ENCODE data around the gene ARHGAP22.
A peak's percentile ranks its signal among the peaks of the same experiment; 100 is the strongest.

The ARHGAP22 gene

GRCh38 chr10:48508791-48509772 lies 95.8 kb downstream of the ARHGAP22 start:
- DNase-seq: no peak

DNA sequence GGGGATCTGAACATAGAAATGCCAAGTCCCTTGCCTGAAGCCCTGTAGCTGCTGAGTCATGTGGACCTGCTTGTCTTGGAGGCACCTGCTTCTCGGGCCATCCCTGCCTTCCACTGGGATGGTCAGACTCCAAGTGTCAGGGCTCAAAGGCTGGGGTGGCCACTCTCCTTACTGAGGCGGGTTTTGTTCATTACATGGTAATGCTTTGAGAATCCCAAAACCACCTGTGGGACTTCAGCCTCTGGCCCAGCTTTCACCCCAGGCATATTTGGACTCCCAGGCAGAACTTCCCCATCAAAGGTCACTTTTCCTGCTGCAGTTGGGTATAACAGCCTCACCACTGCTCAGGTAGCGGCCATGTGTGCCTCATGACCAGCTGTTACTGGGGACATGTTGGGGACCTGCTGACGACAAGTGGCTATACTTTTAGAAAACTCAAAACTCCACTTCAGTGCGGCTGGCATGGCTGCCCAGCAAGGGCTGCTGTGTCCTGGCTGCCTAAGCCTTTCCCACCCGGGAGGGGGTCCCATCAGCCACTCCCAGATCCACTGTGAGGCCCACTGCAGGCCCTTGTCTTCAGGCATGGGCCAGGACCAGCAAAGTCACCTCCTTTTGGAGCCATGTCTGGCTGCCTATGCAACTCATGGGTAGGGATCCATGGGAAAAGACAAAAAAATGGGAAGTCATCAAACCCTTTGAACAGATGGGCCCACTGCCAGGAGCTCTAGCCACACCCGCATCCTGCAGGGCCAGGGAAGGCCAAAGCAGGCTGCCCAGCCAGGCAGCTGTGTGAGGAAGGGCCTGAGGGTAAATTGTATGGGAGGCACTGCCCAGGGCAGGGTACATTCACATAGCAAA lies 96.7 kb downstream of the ARHGAP22 start:
- DNase-seq: no peak

DNA sequence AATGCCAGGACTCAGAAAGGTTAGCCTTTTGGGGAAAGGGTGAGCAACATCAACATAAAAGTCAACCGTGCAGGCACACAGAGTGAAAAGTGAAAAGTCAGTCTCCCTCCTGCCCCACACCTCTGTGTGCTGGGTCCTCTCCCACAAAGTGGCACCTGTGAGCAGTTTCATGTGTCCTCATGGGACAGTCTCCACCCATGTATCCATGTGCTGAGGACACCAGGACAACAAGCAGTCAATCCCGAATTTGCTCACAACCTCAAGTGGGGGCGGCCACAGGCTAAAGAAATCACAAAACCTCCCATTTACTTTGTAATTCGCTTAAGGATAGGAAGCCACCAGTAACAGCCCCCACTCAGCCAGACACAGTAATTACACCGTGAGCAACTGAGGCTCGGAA lies 97.4 kb downstream of the ARHGAP22 start:
- no peak for DNase-seq

DNA sequence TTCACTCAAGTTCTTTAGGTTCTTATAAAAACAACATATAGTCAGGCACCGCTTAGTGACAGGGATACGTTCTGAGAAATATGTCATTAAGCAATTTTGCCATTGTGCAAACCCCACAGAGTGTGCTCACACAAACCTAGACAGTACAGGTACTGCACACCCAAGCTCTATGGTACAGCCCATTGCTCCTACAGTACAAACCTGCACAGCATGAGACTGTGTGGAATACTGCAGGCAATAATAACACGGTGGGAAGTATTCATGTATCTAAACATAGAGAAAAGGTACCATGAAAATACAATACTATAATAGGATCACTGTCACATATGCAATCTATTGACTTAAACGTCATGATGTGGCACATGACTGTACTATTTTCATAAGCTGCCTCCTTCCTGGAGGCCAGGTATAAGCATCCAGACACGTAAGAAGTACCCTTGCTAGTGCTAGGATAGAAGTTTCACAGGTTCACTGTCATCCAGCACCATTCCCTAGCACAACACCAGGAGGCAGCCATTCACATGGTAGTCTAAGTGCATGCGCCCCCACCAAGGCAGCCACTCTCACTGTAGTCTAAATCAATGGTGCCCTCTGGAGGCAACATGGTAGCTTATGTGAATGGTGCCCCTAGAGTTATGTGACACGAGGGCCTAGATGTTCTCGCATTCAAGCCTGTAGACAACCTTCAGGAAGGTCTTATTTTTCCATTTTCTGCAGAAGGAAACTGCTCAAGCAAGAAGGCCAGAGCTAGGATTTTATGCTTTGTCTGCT lies 98.5 kb downstream of the ARHGAP22 start:
- no peak for DNase-seq

GRCh38 chr10:48505394-48506112 lies 99.3 kb downstream of the ARHGAP22 start:
- no peak for DNase-seq

DNA sequence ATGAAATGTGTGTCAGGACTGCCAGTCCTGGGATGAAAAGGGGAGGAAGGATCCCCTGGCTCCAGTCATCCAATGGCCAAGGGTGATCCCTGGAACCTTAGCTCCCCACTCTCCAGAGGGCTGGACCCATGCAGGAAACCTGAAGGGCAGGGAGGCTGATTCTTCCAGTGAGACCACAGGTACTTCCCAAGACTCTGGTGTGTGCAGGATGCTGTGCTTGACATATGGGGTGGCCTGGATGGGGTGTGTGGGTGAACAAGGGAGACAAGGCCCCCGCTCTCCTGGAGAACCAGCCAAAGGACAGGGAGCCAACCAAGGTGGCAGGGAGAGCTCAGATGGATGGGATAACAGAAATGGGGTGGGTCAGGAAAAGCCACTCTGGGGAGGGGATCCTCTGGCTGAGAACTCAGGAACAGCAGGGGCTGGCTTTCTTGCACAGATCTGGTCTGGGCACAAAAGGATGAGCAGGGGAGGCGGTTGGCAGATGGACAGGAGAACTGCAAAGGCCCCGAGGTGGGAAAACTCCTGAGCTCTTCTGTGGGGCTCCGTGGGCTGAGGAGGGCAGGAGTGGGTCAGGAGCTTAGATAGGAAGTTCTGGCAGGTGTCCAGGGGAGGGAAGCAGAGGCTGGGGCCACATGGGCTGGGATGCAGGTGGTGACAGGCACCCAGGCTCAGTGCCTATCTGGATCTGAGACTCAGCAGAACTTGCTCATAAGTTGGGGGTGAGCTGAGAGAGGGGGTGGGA lies 100.6 kb downstream of the ARHGAP22 start:
- no peak for DNase-seq

DNA sequence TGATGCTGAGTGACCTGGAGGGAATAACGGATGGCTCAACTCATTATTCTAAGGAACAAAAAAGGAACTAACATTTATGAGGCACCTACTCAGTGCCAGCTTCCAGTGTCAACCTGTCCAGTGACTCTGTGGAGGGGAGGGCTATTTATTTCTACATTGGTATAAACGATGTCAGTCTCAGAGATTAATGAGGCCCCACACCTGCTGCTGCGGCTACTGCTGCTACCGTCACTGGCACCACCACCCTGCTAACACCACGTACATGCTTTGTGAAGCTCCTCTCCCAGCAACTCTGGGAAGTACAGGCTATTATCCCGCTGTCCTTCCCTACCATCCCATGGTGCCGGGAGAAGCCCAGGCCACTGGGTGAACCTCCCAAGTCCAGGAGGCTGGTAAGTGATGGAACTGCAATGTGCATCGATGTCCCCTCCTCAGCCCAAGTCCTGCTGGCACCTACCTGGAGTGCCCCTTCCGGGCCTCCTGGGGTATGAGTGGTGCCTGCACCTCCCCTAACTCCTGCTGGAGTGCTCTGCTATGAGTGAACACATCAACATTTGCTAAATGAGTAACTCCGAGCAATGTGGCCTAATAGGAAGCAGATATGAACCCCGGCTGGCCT lies 101.5 kb downstream of the ARHGAP22 start:
- peak; percentile 23 for DNase-seq

- DNase-seq: no peak
Observed at GRCh38 chr10:48502791-48503190, 102.1 kb downstream of the ARHGAP22 start.

GRCh38 chr10:48501787-48502771 lies 102.8 kb downstream of the ARHGAP22 start:
- DNase-seq: no peak

- no peak for DNase-seq
Observed at GRCh38 chr10:48501226-48501625, 103.6 kb downstream of the ARHGAP22 start.

DNA sequence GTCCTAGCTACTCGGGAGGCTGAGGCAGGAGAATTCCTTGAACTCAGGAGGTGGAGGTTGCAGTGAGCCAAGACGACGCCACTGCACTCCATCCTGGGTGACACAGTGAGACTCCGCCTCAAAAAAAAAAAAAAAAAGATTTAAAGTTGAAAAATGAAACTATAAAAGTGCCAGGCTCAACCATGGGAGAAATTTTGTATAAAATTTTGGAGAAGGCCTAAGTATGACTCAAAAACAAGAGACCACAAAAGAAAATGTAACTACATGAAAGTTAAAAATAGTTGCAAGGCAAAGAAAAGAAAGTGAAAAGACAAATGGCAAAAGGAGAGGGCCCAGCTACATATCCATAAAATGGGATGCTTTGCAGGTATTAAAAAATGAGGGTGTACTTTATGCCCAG lies 104.1 kb downstream of the ARHGAP22 start:
- no peak for DNase-seq

DNA sequence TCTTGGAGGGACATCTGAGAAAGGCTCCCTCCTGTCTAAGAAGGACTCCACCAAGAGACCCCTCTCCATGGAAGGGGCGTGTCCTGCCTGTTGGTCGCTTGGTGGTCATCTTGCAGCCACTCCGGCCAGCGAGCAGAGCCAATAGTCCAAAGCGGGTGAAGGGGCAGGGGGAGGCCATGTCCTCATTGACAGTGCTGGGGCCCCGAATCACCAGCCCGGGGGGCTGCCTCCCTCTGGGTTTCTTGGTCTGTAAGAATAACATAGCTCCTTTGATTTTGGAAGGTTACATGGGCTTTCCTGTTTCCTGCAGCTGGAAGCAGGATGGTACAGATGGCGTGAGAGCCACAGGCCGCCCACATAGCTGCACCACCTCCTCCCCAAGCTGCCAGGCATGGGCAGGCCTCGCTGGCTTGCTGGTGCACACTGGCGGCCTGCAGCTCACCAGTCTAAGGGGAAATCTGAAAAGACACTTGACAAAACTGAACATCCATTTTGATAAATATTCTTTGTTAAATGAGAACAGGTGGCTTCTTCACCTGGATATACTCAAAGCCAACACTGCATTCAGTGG lies 105.8 kb downstream of the ARHGAP22 start:
- peak; percentile 23 for DNase-seq

DNA sequence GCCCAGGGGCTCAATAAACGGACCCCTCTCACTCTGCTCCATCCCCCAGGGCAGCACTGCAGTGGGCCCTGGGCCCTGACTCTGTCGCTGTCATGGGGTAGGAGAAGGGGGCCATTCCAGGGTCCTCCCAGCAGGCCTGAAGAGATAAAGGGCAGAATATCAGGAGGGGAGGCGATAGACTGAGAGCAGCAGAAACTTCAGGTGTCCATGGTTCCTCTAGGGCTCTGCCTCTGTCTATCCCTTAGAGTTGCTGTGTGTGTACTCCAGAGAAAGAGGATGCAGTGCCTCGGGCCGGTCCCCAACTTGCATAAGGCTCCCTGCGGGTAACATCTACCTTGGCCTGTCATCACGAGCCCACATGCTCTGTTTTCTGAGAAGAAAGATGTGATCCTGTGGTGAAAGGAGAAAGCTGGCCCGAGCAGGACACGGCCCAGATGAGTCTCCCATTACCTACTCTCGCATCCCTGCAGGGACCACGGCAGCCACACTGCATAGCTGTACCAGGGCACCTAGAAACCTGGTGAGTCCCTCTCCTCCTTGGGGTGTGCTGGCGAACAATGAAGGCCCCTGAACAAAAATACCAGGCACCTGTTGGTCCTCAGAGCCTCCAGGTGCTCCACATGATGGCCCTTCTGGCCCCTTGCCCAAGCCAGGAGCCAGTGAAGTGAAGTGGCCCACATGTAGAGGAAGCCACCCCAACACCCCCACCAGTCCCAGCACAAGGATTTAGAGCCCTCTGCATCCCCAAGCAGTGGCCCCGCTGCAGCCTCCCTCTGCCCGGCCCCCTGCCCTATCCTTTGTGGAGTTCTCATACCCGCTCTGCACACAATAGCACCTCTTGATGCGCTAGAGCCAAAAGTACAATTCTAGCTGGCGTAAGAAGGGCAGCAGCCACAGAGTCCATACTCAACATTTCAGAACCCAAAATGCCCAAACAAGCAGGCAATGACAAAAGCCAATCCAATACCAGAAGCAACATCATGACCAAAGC lies 106.8 kb downstream of the ARHGAP22 start:
- DNase-seq: peak; percentile 43

DNA sequence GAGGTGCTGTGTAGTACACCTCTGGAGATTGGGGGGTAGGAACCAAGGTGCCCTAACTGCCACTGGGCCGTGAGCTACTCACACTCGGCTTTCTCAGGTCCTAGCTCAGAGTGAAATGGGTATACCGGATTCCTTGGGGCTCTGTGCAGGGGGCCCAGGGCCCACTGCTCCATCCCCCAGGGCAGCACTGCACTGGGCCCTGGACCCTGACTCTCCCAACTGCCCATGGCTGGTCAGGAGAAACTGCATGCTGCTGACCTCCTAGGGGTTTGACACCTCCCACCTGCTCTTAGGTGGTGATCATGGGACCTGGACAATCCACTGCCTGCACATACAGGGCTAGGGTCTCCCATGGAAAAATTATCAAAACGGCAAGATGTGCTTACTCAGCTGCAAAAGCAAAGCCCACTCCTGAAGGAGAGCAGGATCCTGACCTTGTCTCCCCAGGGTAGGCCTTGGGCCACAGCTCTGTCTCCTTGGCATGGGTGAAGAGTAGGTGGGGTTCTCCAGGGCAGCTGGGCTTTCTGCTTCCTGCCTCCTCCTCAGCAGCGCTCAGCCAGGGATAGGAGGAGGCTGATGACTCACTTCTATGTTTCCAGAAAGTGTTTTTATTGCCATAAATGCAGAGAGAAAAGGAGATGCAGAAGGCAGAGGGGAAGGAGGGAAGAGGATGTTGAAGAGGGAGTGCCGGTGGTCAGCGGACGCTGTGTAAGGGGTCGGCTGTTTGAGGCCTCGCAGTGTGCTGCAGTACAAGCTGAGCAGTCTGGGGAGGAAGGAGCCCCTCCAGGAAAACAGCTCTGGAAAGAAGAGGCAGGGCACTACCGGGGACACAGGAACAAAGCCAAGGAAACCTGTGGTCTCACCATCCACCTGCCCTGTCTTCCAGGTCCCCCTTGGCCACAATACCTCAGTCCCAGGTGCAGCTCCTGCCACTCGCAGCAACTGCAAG lies 107.8 kb downstream of the ARHGAP22 start:
- DNase-seq: peak; percentile 62

- peak; percentile 60 for DNase-seq
Observed at GRCh38 chr10:48496105-48496830, 108.6 kb downstream of the ARHGAP22 start.

Data from islet precursor cell (in vitro differentiated cells).